Choroid plexus epithelial cell (primary cell): ENCODE data around the gene CRHR1.

Experiments
- DNase-seq: peaks from one replicate; pipeline ENCODE4 v3.0.0-alpha.2; 2010; ENCODE audit warnings: low read depth
- H3K4me3 ChIP-seq: 2 replicates; pipeline ENCODE4 v1.5.1; 2011; ENCODE audit warnings: low read depth, mild to moderate bottlenecking, control low read depth, low read length, moderate library complexity
- CTCF ChIP-seq: conservative IDR thresholded peaks from 2 replicates; pipeline ENCODE4 v1.5.1; 2011; ENCODE audit warnings: low read depth, mild to moderate bottlenecking, control low read depth, inconsistent platforms, low read length, moderate library complexity

The CRHR1 gene

GRCh38 chr17:45826919-45827588, 42.9 kb downstream of the CRHR1 start:
- no peak for TF ChIP-seq CTCF
- no peak overlapping the region for H3K4me3 ChIP-seq
- DNase-seq: no peak

- no peak overlapping the region for H3K4me3 ChIP-seq
- TF ChIP-seq CTCF: no peak
- no peak for DNase-seq
Observed at GRCh38 chr17:45828171-45828570, 44.1 kb downstream of the CRHR1 start.

DNA sequence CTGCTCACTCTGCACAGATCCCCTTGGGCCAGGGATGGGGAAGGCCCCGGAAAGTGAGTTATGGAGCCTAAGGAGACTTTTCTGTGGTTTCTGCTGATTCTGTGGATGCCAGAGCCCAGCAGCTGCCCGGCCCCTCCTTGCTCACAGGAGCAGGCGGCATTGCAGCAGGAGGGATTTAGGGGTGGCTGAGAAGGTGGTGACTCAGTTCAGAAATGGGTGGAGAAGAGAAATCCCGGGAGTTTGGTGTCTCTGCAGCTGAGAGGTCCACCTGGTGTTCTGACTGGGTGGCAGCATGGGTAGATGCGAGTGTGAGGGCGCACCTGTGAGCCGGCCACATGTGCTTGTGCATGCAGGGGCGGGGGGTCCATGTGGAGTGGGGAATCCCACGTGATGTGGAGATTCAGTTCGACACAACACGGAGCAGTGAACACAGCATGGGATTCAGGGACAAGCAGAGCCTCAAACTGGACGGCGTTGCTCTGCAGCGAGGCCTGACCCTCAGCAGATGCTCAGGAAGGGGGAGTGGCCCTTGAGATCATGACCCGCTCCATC, 44.5 kb downstream of the CRHR1 start:
- peak; percentile 12 for DNase-seq
- TF ChIP-seq CTCF: no peak
- H3K4me3 ChIP-seq: no peak overlapping the region

GRCh38 chr17:45833920-45834319, 49.8 kb downstream of the CRHR1 start:
- DNase-seq: no peak
- no peak for TF ChIP-seq CTCF
- no peak overlapping the region for H3K4me3 ChIP-seq

- DNase-seq: no peak
- no peak overlapping the region for H3K4me3 ChIP-seq
- no peak for TF ChIP-seq CTCF
Observed at GRCh38 chr17:45834471-45835396, 50.6 kb downstream of the CRHR1 start.

GRCh38 chr17:45835481-45835880, 51.4 kb downstream of the CRHR1 start:
- no peak overlapping the region for H3K4me3 ChIP-seq
- no peak for TF ChIP-seq CTCF
- DNase-seq: no peak
